Hepatocyte (in vitro differentiated cells): ENCODE data around the gene NOS3.

Source experiments
- CTCF ChIP-seq: fragments of 200-600 bp; sonication (generic); IDR thresholded peaks from 2 replicates; pipeline ENCODE4 v1.5.1; 2016; ENCODE audit warnings: antibody characterized with exemption, mild to moderate bottlenecking; ENCODE audit not compliant: poor library complexity
- EZH2phosphoT487 ChIP-seq: fragments of 200-600 bp; sonication (generic); IDR thresholded peaks from one replicate; pipeline ENCODE4 v1.6.1; 2018; ENCODE audit warnings: antibody characterized with exemption, mild to moderate bottlenecking, low read depth, moderate library complexity; ENCODE audit not compliant: unreplicated experiment, severe bottlenecking

- no peak for TF ChIP-seq CTCF
- no peak for TF ChIP-seq EZH2phosphoT487
These were observed 26.2 kb upstream of the NOS3 start for GRCh38 chr7:150964593-150965111.
